Measurements from ENCODE around the gene LMOD1.

DNA sequence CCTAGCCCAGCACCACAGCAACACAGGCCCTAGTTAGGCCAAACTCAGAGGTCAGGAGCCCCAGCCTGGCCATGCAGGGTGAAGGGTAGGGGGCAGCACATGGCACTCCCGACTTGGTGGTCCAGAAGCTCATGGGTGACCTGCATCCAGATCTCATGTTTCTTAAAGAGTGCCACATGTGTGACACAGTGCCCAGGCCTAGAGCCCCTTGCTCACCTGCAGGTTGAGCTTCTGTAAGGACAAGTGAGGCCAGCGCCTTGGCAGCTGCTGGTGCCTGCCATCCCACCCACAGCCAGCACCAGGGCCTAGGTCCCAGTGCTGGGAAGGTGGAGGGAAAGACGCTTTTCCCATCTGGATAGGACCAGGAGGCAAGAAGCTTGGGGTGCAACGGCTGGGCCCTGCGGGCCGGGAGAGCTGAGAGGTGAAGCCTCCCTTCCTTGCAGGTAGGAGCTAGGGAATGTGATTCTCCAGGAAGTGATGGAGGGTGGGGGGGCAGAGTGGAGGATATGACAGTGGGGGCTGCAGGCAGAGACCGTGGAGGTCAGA is 51.2 kb downstream of the LMOD1 start:
- TF ChIP-seq, protein P1, sequence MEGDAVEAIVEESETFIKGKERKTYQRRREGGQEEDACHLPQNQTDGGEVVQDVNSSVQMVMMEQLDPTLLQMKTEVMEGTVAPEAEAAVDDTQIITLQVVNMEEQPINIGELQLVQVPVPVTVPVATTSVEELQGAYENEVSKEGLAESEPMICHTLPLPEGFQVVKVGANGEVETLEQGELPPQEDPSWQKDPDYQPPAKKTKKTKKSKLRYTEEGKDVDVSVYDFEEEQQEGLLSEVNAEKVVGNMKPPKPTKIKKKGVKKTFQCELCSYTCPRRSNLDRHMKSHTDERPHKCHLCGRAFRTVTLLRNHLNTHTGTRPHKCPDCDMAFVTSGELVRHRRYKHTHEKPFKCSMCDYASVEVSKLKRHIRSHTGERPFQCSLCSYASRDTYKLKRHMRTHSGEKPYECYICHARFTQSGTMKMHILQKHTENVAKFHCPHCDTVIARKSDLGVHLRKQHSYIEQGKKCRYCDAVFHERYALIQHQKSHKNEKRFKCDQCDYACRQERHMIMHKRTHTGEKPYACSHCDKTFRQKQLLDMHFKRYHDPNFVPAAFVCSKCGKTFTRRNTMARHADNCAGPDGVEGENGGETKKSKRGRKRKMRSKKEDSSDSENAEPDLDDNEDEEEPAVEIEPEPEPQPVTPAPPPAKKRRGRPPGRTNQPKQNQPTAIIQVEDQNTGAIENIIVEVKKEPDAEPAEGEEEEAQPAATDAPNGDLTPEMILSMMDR (IDR thresholded peaks at IDR 0.05; ENCODE audit: borderline replicate concordance, extremely low read depth, low read length, poor library complexity, severe bottlenecking): no peak
- TF ChIP-seq EZH2 (IDR thresholded peaks at IDR 0.05; ENCODE audit: borderline replicate concordance, low read depth, low read length, severe bottlenecking): no peak

Measured in DND-41 (cell line).